Measurements from ENCODE around the gene TMEM151A. TPM values are rescaled to one million over a fixed set of nuclear protein-coding genes. Genes with fewer than 3 reads are reported as not detected.
A peak's percentile ranks its signal among the peaks of the same experiment; 100 is the strongest.

TMEM151A gene
- total RNA-seq, 6 donors from 2014 or later = 0.29 to 1.9 TPM; not detected in 4

DNA sequence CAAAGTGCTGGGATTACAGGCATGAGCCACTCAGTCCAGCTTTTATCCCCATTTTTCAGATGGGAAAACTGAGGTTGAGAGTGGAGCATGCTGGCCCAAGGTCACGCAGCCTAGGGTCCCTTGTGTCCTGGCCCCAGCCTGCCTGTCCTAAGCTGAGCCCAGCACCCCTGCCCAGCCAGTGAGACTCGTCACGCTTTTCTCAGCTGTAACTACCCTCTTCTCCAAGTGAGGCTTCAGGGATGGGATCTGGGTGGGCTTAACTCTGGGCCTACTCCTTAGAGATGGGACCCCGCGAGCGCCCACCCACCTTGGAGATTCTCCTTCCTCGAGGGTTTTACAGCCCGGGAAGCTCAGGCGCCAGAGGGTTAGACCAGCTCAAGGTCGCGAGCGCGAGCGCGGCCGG lies 390 bp upstream of the TMEM151A start:
- no peak for TF ChIP-seq POLR2A (IDR thresholded peaks at IDR 0.05)
- TF ChIP-seq EP300 (IDR thresholded peaks at IDR 0.05) = no peak
- TF ChIP-seq POLR2AphosphoS5 (IDR thresholded peaks at IDR 0.05) = no peak
- TF ChIP-seq, protein P1, sequence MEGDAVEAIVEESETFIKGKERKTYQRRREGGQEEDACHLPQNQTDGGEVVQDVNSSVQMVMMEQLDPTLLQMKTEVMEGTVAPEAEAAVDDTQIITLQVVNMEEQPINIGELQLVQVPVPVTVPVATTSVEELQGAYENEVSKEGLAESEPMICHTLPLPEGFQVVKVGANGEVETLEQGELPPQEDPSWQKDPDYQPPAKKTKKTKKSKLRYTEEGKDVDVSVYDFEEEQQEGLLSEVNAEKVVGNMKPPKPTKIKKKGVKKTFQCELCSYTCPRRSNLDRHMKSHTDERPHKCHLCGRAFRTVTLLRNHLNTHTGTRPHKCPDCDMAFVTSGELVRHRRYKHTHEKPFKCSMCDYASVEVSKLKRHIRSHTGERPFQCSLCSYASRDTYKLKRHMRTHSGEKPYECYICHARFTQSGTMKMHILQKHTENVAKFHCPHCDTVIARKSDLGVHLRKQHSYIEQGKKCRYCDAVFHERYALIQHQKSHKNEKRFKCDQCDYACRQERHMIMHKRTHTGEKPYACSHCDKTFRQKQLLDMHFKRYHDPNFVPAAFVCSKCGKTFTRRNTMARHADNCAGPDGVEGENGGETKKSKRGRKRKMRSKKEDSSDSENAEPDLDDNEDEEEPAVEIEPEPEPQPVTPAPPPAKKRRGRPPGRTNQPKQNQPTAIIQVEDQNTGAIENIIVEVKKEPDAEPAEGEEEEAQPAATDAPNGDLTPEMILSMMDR (IDR thresholded peaks at IDR 0.05) = no peak
- H3K4me3 ChIP-seq = peak overlapping the region in 3 of 4 donors; percentile 42 to 54 (median 45)
- peaks cover 23 to 45% (median 27%) of the 10 kb centered on the region in 4 donors for H3K4me1 ChIP-seq
- H3K27ac ChIP-seq = no peak overlapping the region
- peaks cover 0 to 5% (median 0%) of the 10 kb centered on the region in 4 donors for H3K36me3 ChIP-seq
- H3K9me3 ChIP-seq = no peaks in the 10 kb centered on the region
- 18 to 29% methylated on average over 9 to 16 of the region's 16 CpGs for WGBS, 2 donors
- peaks cover 0 to 35% (median 9%) of the 10 kb centered on the region in 4 donors for H3K27me3 ChIP-seq
- ATAC-seq (ENCODE audit: low FRiP score in 2 of 2) (no peak), DNase-seq (no peak)

DNA sequence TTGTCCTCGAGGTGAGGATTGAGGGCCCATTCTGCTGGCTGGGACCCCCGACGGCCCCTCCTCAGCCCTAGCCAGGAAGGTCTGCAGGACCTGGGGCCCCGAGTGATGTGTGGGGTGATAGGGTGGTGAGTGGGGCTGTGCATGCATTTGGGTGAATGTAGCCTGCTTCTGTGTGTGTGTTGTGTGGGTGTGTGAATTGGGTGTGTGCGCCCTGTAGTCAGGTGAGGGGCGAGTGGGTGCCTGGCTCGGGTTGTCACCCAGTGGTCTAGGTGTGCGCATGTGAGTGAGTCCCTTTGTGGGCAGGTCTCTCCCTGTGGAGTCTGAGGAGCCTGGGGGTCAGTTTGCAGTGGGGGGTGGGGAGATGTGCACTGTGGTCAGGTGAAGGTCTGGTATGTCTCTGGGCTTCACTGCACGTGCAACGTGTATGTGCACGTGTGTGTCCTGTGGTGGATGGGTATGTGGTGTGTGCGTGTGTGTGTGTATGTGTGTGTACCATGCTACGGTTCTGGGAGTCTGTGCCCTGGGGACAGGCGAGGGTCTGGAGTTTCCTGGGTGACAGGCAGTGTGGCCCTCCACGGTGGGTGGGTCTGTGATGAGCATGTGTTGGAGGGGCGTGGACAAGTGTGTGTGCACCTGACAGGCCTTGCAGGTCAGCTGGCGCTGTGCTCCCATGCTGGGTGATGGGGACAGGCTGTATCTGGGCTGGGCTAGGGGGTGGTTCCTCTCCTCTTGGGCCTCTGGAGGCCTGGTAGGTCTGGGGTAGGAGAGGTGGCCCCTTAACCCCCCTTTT lies 1.0 kb downstream of the TMEM151A start:
- Histone ChIP-seq H3K36me3 (no peaks in the 10 kb centered on the region), H3K4me1 (peaks cover 16 to 35% (median 21%) of the 10 kb centered on the region in 4 donors), H3K9me3 (no peaks in the 10 kb centered on the region), H3K4me3 (no peak overlapping the region), H3K27me3 (peaks cover 0 to 35% (median 9%) of the 10 kb centered on the region in 4 donors), H3K27ac (no peak overlapping the region)
- ATAC-seq (ENCODE audit: low FRiP score in 2 of 2) = no peak
- 50 to 56% methylated on average over 7 to 13 of the region's 17 CpGs for WGBS, 2 donors
- no peak for DNase-seq
- TF ChIP-seq EP300 (IDR thresholded peaks at IDR 0.05) (no peak), POLR2A (IDR thresholded peaks at IDR 0.05) (no peak), POLR2AphosphoS5 (IDR thresholded peaks at IDR 0.05) (no peak)
- TF ChIP-seq, protein P1 (IDR thresholded peaks at IDR 0.05) = no peak

DNA sequence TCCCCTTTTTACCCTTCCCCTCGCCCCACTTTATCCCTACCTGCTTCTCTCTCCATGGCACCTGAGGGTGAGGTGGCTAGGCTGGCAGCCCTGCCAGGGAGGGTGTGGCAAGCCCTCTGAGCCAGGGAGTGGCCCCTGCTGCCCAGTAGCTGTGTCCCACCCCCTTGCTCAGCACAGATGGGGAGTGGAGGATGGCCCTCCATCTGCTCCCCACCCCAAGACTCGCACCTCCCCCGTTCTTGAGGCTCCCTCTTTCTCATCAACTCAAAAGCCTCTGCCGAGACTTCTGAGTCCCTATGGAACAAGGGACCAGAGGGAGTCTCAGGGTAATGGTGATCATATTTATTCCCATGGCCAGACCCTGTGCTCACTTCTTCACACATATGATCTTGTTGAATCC lies 1.7 kb downstream of the TMEM151A start:
- Histone ChIP-seq H3K4me1 (peaks cover 11 to 28% (median 14%) of the 10 kb centered on the region in 4 donors), H3K9me3 (no peaks in the 10 kb centered on the region), H3K4me3 (no peak overlapping the region), H3K36me3 (no peaks in the 10 kb centered on the region), H3K27ac (no peak overlapping the region), H3K27me3 (peaks cover 0 to 35% (median 9%) of the 10 kb centered on the region in 4 donors)
- DNase-seq (no peak), ATAC-seq (ENCODE audit: low FRiP score in 2 of 2) (no peak)
- TF ChIP-seq, protein P1 (IDR thresholded peaks at IDR 0.05) = no peak
- TF ChIP-seq POLR2AphosphoS5 (IDR thresholded peaks at IDR 0.05) (no peak), POLR2A (IDR thresholded peaks at IDR 0.05) (no peak), EP300 (IDR thresholded peaks at IDR 0.05) (no peak)
- WGBS, 2 donors = 79 to 89% methylated on average over 4 of the region's 4 CpGs

DNA sequence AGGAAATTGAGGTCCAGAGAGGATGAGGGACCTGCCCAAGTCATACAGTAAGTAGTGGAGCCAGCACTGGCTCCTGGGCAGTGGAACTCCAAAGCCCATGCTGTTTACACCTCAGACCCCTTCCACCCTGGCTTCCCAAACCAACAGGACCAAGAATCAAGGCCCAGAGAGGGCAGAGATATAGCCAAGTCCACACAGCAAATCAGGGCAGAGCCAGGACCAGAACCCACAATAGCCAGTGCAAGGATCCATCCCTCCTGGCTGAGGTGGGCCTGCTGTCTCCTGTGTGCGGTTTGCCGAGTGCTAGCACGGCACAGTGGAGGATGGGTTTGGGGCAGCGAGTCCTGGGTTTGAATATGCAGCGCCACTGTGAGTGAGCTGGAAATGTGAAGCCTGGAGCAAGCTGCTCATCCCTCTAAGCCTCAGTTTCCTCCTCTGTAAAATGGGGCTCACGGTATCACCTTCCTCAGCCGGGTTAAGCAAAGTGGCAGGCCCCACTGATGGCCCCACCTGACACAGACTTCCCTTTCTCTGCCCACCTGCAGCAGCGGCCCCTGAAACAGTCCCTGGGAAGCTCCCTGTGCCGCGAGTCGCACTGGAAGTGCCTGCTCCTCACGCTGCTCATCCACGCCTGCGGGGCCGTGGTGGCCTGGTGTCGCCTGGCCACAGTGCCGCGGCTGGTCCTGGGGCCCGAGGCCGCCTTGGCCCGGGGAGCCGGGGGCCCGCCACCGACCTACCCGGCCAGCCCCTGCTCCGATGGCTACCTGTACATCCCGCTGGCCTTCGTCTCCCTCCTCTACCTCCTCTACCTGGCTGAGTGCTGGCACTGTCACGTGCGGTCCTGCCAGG lies 2.3 kb downstream of the TMEM151A start:
- Histone ChIP-seq H3K27me3 (peaks cover 0 to 35% (median 9%) of the 10 kb centered on the region in 4 donors), H3K36me3 (no peaks in the 10 kb centered on the region), H3K4me3 (no peak overlapping the region), H3K27ac (no peak overlapping the region), H3K9me3 (no peaks in the 10 kb centered on the region), H3K4me1 (peaks cover 11 to 26% (median 14%) of the 10 kb centered on the region in 4 donors)
- DNase-seq (no peak), ATAC-seq (ENCODE audit: low FRiP score in 2 of 2) (no peak)
- TF ChIP-seq POLR2A (IDR thresholded peaks at IDR 0.05) (no peak), POLR2AphosphoS5 (IDR thresholded peaks at IDR 0.05) (no peak), EP300 (IDR thresholded peaks at IDR 0.05) (no peak)
- TF ChIP-seq, protein P1 (IDR thresholded peaks at IDR 0.05) = no peak
- WGBS, 2 donors = 83 to 87% methylated on average over 6 to 27 of the region's 30 CpGs
